ENCODE results near the gene CWF19L1. TPM values are rescaled to one million over a fixed set of nuclear protein-coding genes. Genes with fewer than 3 reads are reported as not detected.

CWF19L1 gene
- total RNA-seq, 1 donor = 26.1 TPM

DNA sequence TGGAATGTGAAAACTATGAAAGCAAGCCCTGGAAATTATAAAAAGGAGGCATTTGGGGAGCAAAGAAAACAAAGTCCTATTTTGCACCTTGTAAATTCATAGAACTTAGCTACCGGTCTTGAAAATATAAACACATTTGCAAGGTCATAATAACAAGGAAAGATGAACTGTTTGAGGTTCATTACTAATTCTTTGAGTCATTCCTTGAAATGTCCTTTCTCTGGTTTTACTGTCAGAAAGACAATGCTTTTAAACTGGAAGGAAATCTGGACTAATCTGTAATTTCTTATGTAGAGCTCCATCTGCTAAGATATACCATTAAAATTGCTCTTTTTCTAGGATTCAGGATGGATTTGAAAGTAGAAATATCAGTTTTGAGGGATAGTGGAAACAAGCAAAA is 83.0 kb downstream of the CWF19L1 start:
- peaks cover 64% of the 10 kb centered on the region for H3K79me2 ChIP-seq (ENCODE audit: insufficient read depth, low read length)
- H2AFZ ChIP-seq (ENCODE audit: low read length) = peak overlapping the region; percentile 95
- H3K27ac ChIP-seq (ENCODE audit: low read depth, low read length) = peak overlapping the region; percentile 89
- peaks cover 11% of the 10 kb centered on the region for H3K36me3 ChIP-seq (ENCODE audit: insufficient read depth, low read length)
- H3K4me2 ChIP-seq (ENCODE audit: insufficient read depth, low read length) = peak overlapping the region; percentile 85
- H3K9me3 ChIP-seq (ENCODE audit: low read depth, low read length) = no peaks in the 10 kb centered on the region
- TF ChIP-seq, protein P1, sequence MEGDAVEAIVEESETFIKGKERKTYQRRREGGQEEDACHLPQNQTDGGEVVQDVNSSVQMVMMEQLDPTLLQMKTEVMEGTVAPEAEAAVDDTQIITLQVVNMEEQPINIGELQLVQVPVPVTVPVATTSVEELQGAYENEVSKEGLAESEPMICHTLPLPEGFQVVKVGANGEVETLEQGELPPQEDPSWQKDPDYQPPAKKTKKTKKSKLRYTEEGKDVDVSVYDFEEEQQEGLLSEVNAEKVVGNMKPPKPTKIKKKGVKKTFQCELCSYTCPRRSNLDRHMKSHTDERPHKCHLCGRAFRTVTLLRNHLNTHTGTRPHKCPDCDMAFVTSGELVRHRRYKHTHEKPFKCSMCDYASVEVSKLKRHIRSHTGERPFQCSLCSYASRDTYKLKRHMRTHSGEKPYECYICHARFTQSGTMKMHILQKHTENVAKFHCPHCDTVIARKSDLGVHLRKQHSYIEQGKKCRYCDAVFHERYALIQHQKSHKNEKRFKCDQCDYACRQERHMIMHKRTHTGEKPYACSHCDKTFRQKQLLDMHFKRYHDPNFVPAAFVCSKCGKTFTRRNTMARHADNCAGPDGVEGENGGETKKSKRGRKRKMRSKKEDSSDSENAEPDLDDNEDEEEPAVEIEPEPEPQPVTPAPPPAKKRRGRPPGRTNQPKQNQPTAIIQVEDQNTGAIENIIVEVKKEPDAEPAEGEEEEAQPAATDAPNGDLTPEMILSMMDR (IDR thresholded peaks at IDR 0.05; ENCODE audit: extremely low read depth, low read depth, low read length) = no peak
- no peaks in the 10 kb centered on the region for H3K27me3 ChIP-seq (ENCODE audit: insufficient read depth, low read length)
- peaks cover 26% of the 10 kb centered on the region for H3K4me1 ChIP-seq (ENCODE audit: insufficient read depth, low read length)
- peaks cover 5% of the 10 kb centered on the region for H4K20me1 ChIP-seq (ENCODE audit: insufficient read depth, low read length)
- peak; percentile 58 for DNase-seq (ENCODE audit: insufficient read length, low spot score, missing footprints)
- peak overlapping the region; percentile 95 for H3K4me3 ChIP-seq (ENCODE audit: insufficient read depth, low read length)

DNA sequence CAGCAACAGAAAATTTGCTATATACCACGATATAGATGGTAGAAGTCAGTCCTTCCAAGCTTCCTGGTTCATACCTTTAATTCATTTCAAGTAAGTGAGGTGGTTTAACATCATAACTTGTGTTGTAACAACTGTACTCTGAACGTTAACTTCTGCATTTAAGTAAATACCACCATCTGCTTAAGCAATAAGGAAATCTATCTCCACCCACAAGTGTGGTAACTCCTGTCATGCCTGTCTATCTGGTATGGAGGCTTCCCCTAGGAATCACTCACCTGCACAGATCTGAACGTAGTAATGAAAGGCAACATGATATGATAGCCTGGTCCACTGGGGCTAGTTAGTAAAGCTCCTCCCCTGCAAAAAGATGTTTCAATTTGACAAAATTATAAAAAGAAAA is 84.0 kb downstream of the CWF19L1 start:
- Histone ChIP-seq H3K4me1 (ENCODE audit: insufficient read depth, low read length) (peaks cover 32% of the 10 kb centered on the region), H2AFZ (ENCODE audit: low read length) (no peak overlapping the region), H3K27me3 (ENCODE audit: insufficient read depth, low read length) (no peaks in the 10 kb centered on the region), H4K20me1 (ENCODE audit: insufficient read depth, low read length) (peaks cover 5% of the 10 kb centered on the region), H3K79me2 (ENCODE audit: insufficient read depth, low read length) (peaks cover 69% of the 10 kb centered on the region), H3K9me3 (ENCODE audit: low read depth, low read length) (no peaks in the 10 kb centered on the region), H3K27ac (ENCODE audit: low read depth, low read length) (no peak overlapping the region), H3K36me3 (ENCODE audit: insufficient read depth, low read length) (peaks cover 11% of the 10 kb centered on the region), H3K4me2 (ENCODE audit: insufficient read depth, low read length) (no peak overlapping the region), H3K4me3 (ENCODE audit: insufficient read depth, low read length) (no peak overlapping the region)
- TF ChIP-seq, protein P1 (IDR thresholded peaks at IDR 0.05; ENCODE audit: extremely low read depth, low read depth, low read length) = no peak
- DNase-seq (ENCODE audit: insufficient read length, low spot score, missing footprints) = peak; percentile 41

DNA sequence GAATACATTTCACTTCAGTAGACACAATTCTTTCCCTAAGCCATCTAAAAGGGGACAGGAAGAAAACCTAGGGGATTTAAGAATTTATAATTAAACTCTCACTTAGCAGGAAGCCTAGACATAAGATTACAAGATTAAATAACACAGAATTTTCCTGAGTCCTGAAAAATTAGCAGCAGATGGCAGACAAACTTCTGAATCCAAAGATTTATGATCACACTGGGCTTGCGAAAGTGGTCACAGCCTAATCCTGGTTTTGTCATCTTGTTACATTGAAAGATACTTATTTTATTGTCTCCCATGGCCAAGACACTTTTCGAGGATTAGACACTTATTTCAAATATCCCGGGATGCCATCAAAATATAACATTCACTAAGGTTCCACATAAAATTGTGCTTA is 84.5 kb downstream of the CWF19L1 start:
- no peak overlapping the region for H3K27ac ChIP-seq (ENCODE audit: low read depth, low read length)
- H2AFZ ChIP-seq (ENCODE audit: low read length) = no peak overlapping the region
- H3K9me3 ChIP-seq (ENCODE audit: low read depth, low read length) = no peaks in the 10 kb centered on the region
- no peak overlapping the region for H3K4me2 ChIP-seq (ENCODE audit: insufficient read depth, low read length)
- peaks cover 69% of the 10 kb centered on the region for H3K79me2 ChIP-seq (ENCODE audit: insufficient read depth, low read length)
- H3K36me3 ChIP-seq (ENCODE audit: insufficient read depth, low read length) = peaks cover 11% of the 10 kb centered on the region
- peaks cover 5% of the 10 kb centered on the region for H4K20me1 ChIP-seq (ENCODE audit: insufficient read depth, low read length)
- no peak overlapping the region for H3K4me3 ChIP-seq (ENCODE audit: insufficient read depth, low read length)
- peaks cover 32% of the 10 kb centered on the region for H3K4me1 ChIP-seq (ENCODE audit: insufficient read depth, low read length)
- H3K27me3 ChIP-seq (ENCODE audit: insufficient read depth, low read length) = no peaks in the 10 kb centered on the region
- no peak for DNase-seq (ENCODE audit: insufficient read length, low spot score, missing footprints)
- TF ChIP-seq, protein P1 (IDR thresholded peaks at IDR 0.05; ENCODE audit: extremely low read depth, low read depth, low read length) = no peak

Small RNA genes within 50 kb of the gene (small RNA-seq; reads per million reads assigned to genes)
- not detected for gene RNU6-422P
- 165 reads per million, percentile 97 among the genes with 10 or more reads in this experiment for gene SNORA12

Other genes with a start within 250 kb of the CWF19L1 start
- not detected in 2 replicates for gene CPN1, start 185.8 kb downstream of the CWF19L1 start, total RNA-seq
- 28.6 and 33.0 TPM in 2 replicates for gene ERLIN1, start 81.6 kb downstream of the CWF19L1 start, total RNA-seq
- 22.4 and 23.2 TPM in 2 replicates for gene CHUK, start 38.0 kb downstream of the CWF19L1 start, total RNA-seq
- 46.3 and 51.3 TPM in 2 replicates for gene BLOC1S2, start 19.0 kb upstream of the CWF19L1 start, total RNA-seq
- gene PKD2L1, start 62.6 kb upstream of the CWF19L1 start, total RNA-seq = not detected in 2 replicates
- 672 and 691 TPM in 2 replicates for gene SCD, start 79.6 kb upstream of the CWF19L1 start, total RNA-seq
- gene WNT8B, start 195.4 kb upstream of the CWF19L1 start, total RNA-seq = not detected in 2 replicates

Measured in osteoblast (primary cell).